AG09319 (cell line): Measurements from ENCODE around the gene MRPL39.

Experiments
- DNase-seq: peaks from one replicate; pipeline ENCODE4 v3.0.0-alpha.2; 2010; ENCODE audit warnings: low read depth; ENCODE audit errors: extremely low read depth
- TF ChIP-seq, protein P1 (sequence below): IDR thresholded peaks from 2 replicates; pipeline ENCODE4 v1.5.1; 2011; ENCODE audit warnings: low read depth, mild to moderate bottlenecking, inconsistent platforms, low read length, moderate library complexity

Gene MRPL39

DNA sequence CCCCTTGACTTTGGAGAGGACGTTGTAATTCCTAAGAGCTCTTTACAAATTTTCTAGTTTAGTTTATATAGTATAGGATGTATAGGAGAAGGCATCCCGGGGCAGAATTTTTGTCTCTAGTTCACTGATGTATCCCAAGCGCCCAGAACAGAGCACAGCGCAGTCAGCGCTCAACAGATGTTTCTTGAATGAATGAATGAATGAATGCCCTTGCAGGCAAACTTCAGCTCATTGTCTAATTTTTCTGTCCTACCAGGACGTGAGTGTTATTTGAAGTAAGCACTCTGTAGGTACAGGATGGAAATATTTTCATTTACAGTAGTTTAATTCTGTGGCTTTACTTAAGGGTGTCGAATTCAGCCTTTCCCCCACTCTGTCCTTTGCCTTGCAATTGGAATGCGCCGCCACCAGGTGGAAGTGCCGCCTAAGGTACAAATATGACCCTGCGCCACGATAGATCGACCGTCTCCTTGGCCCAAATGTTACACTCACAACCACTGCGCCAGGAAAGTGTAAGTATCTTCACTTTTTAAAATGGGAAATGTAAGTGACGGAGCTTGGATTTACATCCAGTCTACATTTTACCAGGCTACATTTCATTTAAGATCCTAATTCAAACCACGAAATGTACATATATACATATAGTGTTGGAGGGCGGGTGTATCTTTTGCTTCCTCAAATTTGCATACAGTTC lies 910 bp upstream of the MRPL39 start:
- TF ChIP-seq, protein P1, sequence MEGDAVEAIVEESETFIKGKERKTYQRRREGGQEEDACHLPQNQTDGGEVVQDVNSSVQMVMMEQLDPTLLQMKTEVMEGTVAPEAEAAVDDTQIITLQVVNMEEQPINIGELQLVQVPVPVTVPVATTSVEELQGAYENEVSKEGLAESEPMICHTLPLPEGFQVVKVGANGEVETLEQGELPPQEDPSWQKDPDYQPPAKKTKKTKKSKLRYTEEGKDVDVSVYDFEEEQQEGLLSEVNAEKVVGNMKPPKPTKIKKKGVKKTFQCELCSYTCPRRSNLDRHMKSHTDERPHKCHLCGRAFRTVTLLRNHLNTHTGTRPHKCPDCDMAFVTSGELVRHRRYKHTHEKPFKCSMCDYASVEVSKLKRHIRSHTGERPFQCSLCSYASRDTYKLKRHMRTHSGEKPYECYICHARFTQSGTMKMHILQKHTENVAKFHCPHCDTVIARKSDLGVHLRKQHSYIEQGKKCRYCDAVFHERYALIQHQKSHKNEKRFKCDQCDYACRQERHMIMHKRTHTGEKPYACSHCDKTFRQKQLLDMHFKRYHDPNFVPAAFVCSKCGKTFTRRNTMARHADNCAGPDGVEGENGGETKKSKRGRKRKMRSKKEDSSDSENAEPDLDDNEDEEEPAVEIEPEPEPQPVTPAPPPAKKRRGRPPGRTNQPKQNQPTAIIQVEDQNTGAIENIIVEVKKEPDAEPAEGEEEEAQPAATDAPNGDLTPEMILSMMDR = peak; percentile 90
- DNase-seq = peak; percentile 45

DNA sequence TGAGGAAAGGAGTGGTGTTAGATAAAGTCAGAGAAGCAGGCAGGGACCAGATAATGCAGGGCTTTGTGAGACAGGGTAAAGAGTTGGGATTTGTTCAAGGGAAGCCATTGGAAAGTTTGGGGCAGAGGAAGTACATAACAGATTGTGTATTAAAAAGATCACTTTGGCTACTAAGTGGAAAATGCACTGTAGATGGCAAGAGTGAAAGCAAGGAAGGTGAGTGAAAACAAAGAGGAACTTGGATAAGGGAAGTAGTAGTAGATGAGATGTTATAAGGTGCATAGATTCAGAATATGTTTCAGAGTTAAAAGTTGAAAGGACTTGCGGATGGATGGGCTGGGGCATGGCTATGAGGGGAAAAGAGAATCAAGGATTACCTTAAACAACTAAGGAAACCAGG lies 17.4 kb downstream of the MRPL39 start:
- DNase-seq = no peak
- TF ChIP-seq, protein P1 = no peak

GRCh38 chr21:25586791-25587190 lies 20.5 kb downstream of the MRPL39 start:
- DNase-seq = no peak
- TF ChIP-seq, protein P1 = no peak

- DNase-seq = no peak
- TF ChIP-seq, protein P1 = no peak
Measured at GRCh38 chr21:25586326-25586725, 21.0 kb downstream of the MRPL39 start.

DNA sequence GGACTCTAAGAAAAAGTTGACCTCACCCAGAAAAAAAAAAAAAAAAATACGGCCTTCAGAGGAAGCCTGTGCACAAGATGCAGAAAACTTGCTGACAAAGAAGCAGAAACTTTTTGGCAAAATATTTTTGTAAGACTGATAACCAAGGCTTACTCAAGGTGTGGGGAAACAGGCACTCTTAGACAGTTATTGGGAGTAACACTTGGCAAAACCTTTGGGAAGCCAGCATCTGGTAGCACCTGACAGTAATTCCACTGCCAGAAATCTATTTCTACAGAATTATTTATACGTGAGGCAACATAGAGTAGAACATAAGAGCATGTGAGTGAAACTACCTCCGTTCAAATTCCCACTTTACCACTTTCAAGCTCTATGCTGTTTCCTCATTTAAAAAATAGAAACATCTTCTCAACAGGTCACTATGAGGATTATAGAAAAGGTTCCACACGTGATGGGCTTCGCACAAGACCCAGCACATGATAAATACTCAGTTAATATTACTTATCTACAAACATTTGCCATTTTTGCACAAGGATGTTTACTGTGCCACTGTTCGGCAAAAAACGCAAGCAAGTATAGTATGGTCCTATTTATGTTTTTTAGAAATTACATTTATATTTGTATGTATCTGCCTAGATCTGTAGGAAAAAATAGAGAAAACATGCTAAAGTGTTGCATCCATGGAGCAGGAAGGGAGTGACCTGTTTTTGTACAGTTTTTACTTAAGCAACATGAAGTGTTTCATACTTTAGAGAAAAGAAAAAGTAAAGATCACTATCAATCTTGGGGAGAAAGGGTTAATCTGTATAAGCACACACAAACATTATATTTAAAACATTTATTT lies 22.2 kb downstream of the MRPL39 start:
- TF ChIP-seq, protein P1 = no peak
- DNase-seq = no peak

DNA sequence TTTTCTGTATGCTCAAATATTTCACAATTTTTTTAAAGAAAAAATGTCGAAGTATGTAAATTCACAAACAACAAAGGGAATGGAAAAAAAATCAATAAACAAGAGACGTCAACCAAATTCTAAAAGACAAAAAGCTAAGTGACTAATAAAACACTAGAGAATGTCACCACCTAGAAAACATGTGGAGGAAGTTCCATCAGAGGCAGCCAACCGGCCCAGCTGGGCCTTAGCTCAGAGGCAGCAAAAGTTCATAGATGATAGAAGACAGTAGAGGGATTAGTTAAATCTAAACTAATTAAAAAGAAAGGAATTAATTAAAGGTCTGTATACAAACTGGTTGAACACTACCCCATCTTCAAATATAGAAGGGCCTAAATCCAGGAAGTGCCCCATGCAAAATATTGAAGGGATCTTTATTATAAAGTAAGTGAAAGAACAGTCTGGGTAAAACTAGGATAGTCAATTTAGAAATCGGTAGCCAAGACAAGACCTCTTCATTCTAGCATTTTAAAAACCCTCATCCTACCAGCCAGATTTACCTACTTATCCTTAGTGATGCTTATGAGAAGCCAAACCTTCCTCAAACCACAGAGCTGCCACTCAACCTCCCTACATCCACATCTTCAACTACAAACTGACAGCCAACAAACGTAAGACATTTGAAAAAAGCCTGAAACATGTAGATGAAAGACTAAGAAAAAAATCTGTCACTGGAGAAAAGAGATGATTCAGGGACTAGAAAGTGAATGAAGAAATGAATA lies 23.7 kb downstream of the MRPL39 start:
- TF ChIP-seq, protein P1 = no peak
- no peak for DNase-seq

DNA sequence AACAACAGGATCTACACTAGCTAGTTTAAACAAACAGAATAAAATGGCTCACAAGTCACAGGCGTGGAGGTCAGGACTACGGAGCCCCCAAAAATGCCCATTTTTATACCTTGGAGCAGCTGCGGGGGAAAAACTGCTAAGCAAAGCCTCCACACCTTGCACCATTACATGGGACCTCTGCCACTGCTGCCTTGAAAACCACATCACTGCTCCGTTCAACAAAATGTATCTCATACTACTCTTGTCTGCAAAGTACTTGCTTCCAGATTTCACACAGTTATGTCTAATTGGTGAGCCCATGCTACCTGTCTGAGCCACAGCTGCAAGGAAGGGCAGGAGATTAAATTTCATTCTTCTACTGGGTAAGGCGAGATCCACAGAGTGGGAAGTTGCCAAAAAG lies 24.4 kb downstream of the MRPL39 start:
- TF ChIP-seq, protein P1 = no peak
- no peak for DNase-seq
